RWPE2 (cell line): ENCODE measurements around the gene CATSPER3.

Experiments used
- ATAC-seq: fragments of 200-7000 bp; cut with Tn5 transposase; 3 replicates; pipeline ENCODE4 v1.9.1; 2021; ENCODE audit warnings: low read depth
- DNase-seq: peaks from one replicate; pipeline ENCODE4 v3.0.0-alpha.2; 2020; ENCODE audit warnings: low spot score
- H3K27ac ChIP-seq: fragments of 450-650 bp; 2 replicates; pipeline ENCODE4 v1.5.1; 2017; ENCODE audit warnings: mild to moderate bottlenecking; ENCODE audit not compliant: poor library complexity, severe bottlenecking
- H3K27me3 ChIP-seq: fragments of 250-450 bp; sonication (Bioruptor Pico); 2 replicates; pipeline ENCODE4 v1.5.1; 2021; ENCODE audit warnings: mild to moderate bottlenecking, moderate library complexity; ENCODE audit not compliant: insufficient read depth, poor library complexity, severe bottlenecking
- H3K36me3 ChIP-seq: fragments of 250-450 bp; sonication (Bioruptor Pico); 2 replicates; pipeline ENCODE4 v1.5.1; 2020; ENCODE audit warnings: low read depth, mild to moderate bottlenecking, moderate library complexity
- H3K4me1 ChIP-seq: fragments of 250-450 bp; sonication (Bioruptor Pico); 2 replicates; pipeline ENCODE4 v1.5.1; 2021; ENCODE audit warnings: mild to moderate bottlenecking, moderate library complexity; ENCODE audit not compliant: insufficient read depth, poor library complexity, severe bottlenecking
- H3K4me3 ChIP-seq: fragments of 250-450 bp; sonication (Bioruptor Pico); 2 replicates; pipeline ENCODE4 v1.5.1; 2021; ENCODE audit warnings: mild to moderate bottlenecking, moderate library complexity; ENCODE audit not compliant: severe bottlenecking
- H3K9me3 ChIP-seq: fragments of 250-450 bp; sonication (Bioruptor Pico); 2 replicates; pipeline ENCODE4 v1.5.1; 2021; ENCODE audit warnings: mild to moderate bottlenecking, moderate library complexity; ENCODE audit not compliant: severe bottlenecking
- TF ChIP-seq, protein P1 (sequence below): fragments of 450-650 bp; IDR thresholded peaks from one replicate; pipeline ENCODE4 v1.5.1; 2017; ENCODE audit warnings: mild to moderate bottlenecking, moderate library complexity; ENCODE audit not compliant: poor library complexity, severe bottlenecking

Gene CATSPER3

DNA sequence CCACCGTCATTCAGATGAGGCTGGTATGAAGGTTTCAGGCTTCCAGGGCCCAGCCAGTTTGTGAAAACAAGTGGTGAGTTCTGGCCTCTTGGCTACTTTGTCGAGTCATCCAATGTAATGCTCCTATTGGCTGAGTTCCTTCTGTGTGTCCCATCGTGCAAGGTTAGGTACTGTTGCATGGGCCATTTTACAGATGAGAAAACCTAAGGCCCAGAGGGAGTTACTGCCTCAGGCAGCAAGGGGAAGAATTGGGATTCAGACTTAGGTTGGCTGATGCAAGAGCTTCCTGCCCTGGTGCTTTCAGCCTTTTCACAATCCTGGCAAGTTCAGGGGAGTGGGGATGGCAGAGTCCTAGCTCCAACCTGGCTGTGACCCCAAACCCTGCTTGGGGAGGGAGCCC, 83.7 kb downstream of the CATSPER3 start:
- Histone ChIP-seq H3K4me3 (no peak overlapping the region), H3K27ac (no peak overlapping the region), H3K36me3 (no peaks in the 10 kb centered on the region), H3K27me3 (no peaks in the 10 kb centered on the region), H3K9me3 (no peaks in the 10 kb centered on the region), H3K4me1 (no peaks in the 10 kb centered on the region)
- TF ChIP-seq, protein P1, sequence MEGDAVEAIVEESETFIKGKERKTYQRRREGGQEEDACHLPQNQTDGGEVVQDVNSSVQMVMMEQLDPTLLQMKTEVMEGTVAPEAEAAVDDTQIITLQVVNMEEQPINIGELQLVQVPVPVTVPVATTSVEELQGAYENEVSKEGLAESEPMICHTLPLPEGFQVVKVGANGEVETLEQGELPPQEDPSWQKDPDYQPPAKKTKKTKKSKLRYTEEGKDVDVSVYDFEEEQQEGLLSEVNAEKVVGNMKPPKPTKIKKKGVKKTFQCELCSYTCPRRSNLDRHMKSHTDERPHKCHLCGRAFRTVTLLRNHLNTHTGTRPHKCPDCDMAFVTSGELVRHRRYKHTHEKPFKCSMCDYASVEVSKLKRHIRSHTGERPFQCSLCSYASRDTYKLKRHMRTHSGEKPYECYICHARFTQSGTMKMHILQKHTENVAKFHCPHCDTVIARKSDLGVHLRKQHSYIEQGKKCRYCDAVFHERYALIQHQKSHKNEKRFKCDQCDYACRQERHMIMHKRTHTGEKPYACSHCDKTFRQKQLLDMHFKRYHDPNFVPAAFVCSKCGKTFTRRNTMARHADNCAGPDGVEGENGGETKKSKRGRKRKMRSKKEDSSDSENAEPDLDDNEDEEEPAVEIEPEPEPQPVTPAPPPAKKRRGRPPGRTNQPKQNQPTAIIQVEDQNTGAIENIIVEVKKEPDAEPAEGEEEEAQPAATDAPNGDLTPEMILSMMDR = no peak
- DNase-seq (no peak), ATAC-seq (no peak)

DNA sequence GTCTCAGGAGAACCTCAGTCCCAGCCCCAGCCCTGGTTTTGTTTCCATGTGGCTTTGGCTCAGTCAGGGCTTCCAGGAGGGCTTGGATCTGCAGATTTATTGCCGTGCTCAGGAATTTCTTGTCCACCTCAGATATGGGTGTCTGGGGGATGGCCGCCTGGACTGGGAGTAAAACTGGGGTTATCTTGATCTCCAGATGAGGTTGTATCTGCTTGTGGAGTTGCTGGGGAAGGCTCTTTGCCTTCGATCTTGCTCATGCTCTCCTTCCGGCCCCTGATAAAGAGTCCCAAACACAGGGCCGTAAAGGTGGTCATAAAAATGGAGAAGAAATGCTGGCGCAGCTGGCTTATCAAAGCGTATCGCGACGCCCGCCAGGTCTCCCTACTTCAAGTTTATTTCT, 84.2 kb downstream of the CATSPER3 start:
- no peak for DNase-seq
- Histone ChIP-seq H3K4me3 (no peak overlapping the region), H3K27me3 (no peaks in the 10 kb centered on the region), H3K27ac (no peak overlapping the region), H3K9me3 (no peaks in the 10 kb centered on the region), H3K4me1 (no peaks in the 10 kb centered on the region), H3K36me3 (no peaks in the 10 kb centered on the region)
- TF ChIP-seq, protein P1 = no peak
- no peak for ATAC-seq

DNA sequence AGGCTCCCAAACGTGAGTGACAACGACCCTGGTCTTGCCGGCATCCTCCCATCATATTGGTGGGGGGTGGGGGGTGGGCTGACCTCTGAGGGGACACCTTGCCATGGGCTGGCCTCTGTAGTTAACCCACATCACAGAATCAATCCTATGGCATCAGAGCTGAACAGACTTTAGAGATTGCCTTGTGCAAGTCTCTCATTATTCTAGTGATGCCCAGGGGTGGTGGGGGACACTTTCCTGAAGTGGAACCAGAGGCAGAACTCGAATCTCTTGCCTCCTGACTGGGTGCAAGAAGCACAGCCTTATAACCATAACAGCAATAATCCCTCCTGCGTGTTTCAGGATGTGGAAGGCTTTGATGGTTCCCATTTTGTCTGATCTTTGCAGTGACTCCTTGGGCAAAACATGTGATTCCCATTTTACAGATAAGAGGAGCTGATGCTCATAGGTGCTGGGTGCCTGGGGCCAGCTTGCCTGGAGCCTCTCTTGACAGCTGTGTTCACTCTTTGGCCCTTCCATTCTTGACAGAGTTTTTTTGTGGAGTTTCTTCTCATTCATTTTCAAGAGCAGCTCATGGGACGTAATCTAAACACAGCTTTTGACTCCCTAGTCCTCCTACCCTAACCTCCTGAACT, 84.9 kb downstream of the CATSPER3 start:
- TF ChIP-seq, protein P1 = no peak
- ATAC-seq (no peak), DNase-seq (no peak)
- Histone ChIP-seq H3K27me3 (no peaks in the 10 kb centered on the region), H3K4me1 (no peaks in the 10 kb centered on the region), H3K9me3 (no peaks in the 10 kb centered on the region), H3K36me3 (no peaks in the 10 kb centered on the region), H3K4me3 (no peak overlapping the region), H3K27ac (no peak overlapping the region)

DNA sequence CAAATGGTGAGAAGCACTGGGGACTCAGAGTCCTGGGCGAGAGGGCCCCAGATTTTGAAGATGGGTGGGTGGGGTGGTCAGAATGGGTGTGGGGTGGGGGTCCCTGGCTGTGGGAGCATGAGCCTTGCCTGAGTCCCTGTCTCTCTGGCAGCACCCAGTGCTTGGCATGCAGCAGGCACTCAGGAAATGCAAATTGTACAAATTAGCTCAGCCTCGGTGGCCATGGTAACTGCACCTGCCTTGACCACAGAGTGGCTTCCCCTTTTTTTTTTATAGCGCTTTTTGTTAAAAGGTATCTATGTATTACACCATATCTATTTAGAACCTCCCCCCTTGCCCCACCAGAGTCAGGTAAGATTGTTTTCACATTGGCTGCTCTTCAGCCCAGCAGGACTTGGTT, 85.6 kb downstream of the CATSPER3 start:
- Histone ChIP-seq H3K36me3 (no peaks in the 10 kb centered on the region), H3K27me3 (no peaks in the 10 kb centered on the region), H3K4me1 (no peaks in the 10 kb centered on the region), H3K9me3 (no peaks in the 10 kb centered on the region), H3K27ac (no peak overlapping the region), H3K4me3 (no peak overlapping the region)
- TF ChIP-seq, protein P1 = no peak
- ATAC-seq (no peak), DNase-seq (no peak)

DNA sequence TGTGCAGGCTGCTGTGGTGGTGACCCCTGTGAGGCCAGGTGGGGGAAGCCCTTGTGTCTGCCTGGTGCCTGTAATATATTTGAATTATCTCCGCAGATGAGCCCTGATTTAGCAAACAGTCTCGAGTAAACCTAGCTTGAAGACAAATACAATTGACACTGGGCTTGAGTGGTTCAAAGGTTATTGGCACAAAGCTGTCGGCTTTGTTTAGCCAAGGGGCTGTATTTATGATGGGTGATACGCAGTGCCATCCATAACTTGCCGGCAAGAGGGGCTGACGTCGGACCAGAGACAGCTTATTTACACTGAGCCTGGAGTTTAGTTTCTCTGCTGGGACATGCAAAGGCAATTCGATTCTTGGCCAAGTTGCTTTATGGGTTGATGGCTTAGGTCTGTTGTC, 86.3 kb downstream of the CATSPER3 start:
- no peaks in the 10 kb centered on the region for H3K9me3 ChIP-seq
- no peak for DNase-seq

More for the DNA sequence above, 86.3 kb downstream of the CATSPER3 start:
- ATAC-seq = no peak
- TF ChIP-seq, protein P1 = no peak
- Histone ChIP-seq H3K36me3 (no peaks in the 10 kb centered on the region), H3K4me1 (no peaks in the 10 kb centered on the region), H3K27ac (no peak overlapping the region), H3K27me3 (no peaks in the 10 kb centered on the region), H3K4me3 (no peak overlapping the region)
